Stimulated activated CD8-positive, alpha-beta memory T cell treated with anti-CD3 and anti-CD28 coated beads, Interleukin-4, amount 100 ng/mL, for 48 hours (primary cell): ENCODE data around the gene MAL.

Experiments
- DNase-seq: peaks from one replicate; pipeline ENCODE4 v3.0.0-alpha.2; 2020

Gene MAL

DNA sequence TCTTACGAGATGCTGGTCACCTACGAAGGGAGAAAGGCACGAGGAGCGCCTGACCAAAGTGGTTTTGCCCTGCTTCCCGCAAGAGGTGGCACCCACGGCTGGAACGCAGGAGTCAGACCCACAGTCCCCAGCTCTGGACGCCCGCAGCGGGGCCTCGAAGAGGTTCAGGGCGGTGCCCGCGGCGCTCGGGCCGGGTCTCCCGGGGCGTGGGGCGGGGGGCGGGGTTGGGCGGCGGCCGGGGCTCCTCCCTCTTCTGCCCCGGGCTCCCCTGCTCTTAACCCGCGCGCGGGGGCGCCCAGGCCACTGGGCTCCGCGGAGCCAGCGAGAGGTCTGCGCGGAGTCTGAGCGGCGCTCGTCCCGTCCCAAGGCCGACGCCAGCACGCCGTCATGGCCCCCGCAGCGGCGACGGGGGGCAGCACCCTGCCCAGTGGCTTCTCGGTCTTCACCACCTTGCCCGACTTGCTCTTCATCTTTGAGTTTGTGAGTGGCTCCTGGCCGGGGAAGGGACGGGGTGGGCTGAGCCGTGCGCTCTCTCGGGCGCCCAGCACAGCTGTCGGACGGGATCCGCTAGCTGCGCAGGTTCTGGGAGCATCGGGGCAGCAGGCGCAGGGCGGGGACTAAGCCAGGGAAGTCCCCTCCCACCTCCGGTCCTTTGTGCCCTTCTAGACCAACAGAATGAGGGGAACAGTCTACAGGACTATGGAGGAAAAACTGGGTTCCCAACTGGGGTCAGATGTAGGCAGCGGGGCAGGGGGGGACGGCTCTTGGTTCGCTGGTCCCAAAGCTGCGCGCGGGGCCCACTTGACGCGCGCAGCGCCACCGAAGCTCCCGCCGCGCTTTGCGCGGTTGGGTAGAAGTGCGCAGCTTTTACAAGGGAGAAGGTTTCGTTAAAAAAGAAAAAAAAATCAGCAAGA is at the start of gene MAL:
Gene MAL, plus strand, starts transcription at position 303 of the 914 bp plus-strand sequence. Its CDS starts 85 bp downstream, at position 388.
- peak; percentile 74 for DNase-seq

- no peak for DNase-seq
Measured at GRCh38 chr2:94977826-94978225, 47.7 kb upstream of the MAL start.

DNA sequence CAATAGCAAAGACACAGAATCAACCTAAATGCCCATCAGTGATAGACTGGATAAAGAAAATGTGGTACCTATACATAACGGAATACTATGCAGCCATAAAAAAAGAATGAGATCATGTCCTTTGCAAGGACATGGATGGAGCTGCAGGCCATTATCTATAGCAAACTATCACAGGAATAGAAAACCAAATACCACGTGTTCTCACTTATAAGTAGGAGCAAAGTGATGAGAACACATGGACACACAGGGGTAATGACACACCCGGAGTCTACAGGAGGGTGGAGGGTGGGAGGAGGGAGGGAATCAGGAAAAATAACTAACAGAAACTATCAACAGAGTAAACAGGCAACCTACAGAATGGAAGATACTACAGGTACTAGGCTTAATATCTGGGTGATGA is 46.6 kb upstream of the MAL start:
- DNase-seq, result no peak

DNA sequence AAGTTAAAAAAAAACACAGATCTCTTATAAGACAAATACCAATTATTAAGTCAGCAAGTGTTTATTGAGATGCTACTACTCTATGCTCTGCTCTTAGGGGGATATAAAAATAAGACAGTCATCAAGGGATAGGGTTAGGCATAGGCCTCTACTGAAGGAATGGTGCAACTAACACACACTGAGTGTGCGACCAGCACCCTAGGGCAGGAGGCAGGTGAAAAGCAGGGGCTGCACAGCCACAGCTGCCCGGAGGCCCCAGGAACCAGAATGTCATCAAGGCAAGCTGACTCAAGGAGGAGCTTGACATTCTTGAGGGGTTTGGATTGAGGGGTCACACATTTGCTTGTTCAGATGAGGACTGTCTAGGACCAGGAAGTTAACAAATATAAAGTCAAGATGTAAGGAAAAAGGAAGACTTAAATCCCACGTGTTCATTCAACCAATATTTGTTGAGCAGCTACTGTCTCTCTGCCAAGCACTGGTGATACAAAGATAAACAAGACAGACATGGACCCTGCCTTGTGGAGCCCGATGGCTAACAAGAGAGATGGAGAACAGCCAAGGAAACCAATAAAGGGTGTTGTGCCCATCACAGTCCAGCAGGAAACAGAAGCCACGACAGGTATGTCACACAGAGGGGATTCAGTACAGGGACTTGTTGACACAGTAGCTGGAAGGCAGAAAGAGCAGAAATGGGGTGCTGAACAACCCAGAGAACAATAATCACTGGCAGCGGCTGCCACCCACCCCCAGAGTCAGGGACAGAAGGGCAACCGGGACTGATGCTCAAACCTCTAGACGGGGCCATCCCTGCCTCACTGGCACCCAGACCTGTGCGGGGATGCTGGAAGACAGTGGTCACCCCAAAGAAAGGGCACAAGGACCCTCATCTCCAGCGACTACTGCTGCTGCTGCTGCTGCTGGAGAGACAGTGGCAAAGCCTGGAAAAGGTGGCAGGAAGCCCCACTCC is 45.8 kb upstream of the MAL start:
- DNase-seq, result no peak

DNA sequence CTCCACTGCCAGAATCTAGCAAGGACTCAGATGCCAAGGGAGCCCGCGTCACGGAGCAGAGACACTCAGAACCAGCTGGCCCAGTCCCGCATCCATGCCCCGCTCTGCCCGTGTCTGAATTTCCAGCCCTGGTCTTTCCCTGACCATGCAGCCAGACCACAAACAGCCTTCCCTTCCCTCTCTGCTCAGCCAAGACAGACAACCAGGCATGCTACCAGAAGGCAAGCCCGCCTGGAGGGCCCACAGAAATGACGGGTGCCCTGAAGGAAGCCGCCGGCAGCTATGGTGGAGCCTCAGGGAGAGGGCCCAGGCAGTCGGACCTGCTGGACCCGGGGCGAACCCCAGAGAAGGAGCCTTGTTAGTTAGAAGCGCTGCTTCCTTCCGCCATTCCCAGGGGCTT is 45.1 kb upstream of the MAL start:
- DNase-seq, result no peak

DNA sequence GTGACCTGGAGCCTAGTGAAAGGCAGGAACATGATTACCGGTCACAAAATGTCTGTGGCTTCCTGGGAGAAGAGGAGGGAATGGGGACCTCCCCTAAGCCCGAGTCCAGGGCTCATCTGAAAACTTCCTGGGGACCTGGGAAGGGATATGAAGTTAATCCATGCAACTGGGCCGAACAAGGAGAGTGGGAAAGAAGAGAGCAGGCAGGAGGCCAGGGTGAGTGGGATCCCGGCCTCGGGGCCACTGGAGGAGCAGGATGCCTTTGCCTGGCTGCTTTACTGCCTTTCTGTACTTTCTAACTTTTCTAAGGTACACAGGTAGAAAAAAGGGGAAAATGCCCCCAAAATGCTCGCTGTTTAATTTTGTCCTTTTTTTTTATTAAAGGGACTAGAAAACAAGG is 43.4 kb upstream of the MAL start:
- DNase-seq, result no peak

DNA sequence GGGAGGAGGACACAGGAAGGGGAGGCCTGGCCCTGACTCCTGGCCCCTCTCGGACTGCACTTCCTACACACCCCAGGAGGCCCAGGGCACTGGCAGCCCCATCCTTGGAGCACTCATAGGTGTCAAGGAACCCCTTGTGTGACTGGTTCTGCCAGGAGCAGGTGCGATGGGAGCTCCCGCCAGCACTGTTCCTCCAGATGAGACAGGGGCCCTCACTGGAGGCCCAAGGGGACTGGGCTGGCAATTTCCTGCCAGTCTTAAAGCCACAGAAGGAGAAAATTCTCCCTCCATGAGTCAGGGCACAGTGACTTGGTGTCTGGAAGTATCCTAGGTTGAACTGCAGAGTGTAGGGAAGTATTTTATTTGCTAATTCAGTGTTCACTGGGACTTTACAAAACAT is 42.8 kb upstream of the MAL start:
- no peak for DNase-seq

DNA sequence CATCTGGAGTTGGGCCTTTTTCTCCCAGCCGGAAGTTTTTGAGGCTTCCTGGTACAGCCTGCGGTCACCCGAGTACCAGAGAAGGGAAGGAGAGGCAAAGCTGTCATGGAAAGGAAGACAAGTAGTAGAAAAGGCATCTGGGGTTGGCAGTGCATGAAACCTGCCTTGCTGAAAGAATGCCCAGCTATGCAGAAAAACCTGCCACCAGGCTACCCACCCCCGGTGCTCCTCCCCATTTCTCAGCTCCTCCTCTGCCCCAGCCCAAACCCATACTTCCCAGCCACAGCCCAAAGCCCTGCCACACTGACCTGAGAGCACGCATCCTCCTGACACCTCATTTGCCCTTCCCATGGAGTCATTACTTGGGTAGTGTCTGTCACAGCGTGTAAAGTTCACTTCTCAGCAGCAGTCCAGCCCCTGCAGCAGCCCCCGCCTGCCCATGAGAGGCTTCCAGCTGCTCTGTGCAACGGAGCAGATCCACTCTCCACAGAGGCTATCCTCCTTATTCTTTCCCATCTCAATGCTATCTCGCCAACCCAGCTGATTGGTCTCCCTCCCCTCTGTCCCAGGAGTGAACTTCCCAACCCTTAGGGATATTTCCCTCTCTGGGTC is 40.4 kb upstream of the MAL start:
- DNase-seq, result no peak

DNA sequence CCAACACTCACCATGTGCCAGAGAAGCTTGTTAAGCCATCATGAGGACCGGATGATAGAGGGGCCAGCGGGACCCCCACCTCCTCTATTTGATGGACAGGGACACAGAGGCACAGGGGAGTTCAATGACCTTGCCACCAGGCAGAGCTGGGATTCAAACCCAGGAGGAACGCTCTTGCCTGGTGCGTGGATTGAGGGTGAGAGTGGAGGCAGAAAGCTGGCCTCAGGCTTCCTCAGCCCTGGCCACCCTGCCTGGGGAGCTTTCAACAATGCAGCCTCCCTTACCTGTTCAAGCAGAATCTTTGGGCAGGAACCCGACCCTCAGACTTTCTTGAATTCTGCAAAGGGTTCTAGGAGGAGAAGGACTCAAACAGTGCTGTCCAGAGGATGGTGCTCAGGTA is 39.9 kb upstream of the MAL start:
- DNase-seq, result no peak

DNA sequence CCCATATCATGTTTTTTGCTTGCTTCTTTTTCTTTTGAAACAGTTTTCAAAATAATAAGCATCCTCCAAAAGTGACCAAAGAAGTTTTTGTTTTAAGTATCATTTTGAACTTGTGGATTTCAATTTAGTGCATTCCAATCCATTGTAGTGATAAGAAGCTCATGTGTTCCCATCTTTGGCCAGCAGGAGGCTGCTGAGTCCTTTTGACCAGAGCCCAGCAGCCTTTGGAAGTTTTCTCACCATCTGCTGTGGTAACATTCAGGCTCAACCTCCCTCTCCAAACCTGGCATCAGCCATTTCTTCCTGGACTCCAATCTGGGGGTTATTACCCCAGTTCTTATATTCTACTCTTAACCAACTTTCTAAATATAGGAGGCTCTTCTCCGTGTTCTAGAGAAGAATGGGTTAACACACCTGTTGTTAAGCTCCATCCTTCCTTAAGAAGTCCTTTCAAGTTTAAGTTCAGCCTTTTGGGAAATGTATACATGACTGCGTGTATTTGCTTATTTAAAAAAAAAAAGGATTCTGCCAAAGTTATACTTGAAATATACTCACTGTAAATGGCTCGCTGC is 39.0 kb upstream of the MAL start:
- peak; percentile 66 for DNase-seq

DNA sequence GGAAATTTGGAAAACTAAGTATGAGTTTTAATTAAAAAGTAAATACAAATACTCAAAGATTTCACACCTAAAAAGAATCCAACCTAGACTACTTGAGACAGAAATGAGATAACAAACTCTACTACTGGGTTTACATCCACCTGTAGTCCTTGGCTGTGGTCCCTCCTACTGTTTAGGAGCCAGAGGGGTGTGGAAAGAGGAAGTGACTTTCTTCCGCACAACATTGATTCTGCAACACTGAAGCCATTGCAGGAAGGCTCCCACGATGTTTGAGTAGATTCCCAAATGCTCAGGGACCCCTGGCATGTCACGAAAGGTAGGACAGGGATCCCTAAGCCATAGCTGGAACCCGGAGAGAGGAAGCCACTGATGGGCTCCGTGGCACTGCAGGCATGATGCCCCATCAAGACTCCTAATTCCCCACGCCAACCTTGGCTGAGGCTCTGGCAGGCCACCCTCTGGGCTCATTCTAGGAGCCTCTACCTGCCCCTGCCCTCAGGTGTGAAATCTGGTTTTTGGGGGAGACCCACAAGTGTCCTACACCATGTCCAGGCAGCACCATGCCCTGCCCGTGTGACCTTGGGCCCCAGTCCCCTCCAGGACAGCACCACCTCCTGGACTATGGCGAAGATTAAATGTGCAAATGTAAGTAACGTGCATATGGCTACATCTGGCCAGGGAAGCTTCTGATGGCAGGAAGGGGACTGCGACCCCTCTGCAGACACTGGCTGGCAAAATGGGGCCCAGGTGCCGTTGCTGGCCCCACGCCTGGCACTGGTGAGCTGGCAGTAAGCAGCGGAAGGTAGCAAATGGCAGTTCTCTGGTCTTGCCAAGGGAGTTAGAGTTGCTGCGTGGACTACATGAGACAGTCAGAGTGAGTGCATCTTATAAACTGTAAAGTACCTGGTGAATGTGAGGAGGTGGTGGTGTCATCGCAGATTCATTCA is 38.2 kb upstream of the MAL start:
- no peak for DNase-seq

GRCh38 chr2:94990956-94991355 is 34.6 kb upstream of the MAL start:
- DNase-seq, result no peak

- no peak for DNase-seq
Measured at GRCh38 chr2:94992360-94992759, 33.1 kb upstream of the MAL start.

GRCh38 chr2:94993176-94994062 is 32.1 kb upstream of the MAL start:
- DNase-seq, result no peak

DNA sequence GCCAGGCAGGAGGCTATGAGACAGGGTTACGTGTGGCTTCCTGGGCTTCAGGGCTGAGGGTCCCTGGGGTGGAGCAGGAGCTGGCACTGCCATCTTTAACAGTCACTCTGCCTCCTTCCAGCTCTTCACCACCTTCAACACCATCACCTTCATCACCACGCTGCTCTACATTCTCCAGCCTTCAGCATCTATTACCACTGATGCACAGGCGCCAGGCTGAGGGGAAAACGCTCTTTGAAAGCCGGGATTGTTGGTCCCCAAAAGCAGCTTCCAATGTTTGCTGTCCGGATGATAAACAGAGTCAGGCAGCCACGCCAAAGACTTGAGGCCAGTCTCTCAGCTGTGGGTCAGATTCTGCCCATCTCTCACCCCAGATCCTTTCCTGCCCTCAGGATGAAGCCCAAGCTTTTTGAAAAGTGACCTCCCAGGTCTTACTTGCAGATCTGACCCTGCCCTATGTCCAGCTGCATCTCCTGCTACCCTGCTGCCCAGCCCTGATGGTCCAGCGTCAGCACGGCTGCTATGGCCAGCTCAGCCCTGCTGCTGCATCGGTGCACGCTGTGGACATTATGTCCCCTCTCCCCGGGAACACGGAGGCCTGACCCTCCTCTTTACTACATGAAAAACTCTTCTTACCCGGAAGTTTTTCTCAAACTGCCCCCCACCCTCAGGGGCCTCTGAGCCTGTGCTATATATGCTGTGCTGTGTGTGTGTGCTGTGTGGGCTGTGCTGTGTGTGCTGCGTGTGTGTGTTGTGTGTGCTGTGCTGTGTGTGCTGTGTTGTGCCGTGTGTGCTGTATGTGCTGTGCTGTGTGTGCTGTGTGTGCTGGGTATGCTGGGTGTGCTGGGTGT is 31.2 kb upstream of the MAL start:
- no peak for DNase-seq

- DNase-seq, result no peak
Measured at GRCh38 chr2:94994914-94995552, 30.5 kb upstream of the MAL start.

DNA sequence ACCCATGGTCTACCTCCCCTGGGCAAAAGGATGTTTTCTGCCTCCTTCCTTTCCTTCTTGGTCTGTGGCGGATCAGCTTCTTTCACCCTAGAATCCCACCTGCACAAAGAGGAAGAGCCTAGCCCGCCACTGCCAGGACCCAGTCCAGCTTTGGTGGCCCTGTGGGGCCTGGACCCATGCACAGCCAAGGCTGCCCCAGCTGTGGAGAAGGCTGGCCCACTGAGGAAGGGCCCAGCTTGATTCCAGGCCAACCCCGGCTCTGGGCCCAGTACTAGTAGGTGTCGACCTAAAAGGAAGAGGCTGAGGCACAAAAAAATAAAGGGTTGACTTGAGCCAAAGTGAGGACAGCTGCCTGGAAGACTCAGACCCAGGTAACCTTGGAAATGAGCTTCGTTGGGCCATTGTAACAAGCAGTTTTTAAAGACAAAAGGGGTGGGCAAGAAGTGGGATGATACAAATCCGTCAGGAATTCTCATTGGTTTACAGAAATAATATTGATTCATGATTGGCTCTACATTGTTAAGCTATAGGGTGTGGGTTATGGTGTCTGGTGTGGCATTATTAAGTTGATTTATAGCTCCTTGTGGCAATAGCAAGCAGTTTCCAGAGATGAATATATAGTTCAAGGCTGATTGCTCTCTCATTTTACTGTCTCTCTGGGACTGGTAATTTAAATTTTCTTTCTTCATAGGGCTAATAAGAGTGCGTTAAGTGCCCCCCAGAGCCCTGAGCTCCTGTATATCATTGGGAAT is 29.8 kb upstream of the MAL start:
- DNase-seq, result no peak
